HG03175 (cell line): ENCODE data around the gene MYOD1.

Experiments
- ATAC-seq: cut with Tn5 transposase; IDR thresholded peaks from one replicate; pipeline ENCODE4 v1.9.1; 2021; ENCODE audit warnings: mild to moderate bottlenecking, moderate library complexity; ENCODE audit not compliant: unreplicated experiment

MYOD1 gene

DNA sequence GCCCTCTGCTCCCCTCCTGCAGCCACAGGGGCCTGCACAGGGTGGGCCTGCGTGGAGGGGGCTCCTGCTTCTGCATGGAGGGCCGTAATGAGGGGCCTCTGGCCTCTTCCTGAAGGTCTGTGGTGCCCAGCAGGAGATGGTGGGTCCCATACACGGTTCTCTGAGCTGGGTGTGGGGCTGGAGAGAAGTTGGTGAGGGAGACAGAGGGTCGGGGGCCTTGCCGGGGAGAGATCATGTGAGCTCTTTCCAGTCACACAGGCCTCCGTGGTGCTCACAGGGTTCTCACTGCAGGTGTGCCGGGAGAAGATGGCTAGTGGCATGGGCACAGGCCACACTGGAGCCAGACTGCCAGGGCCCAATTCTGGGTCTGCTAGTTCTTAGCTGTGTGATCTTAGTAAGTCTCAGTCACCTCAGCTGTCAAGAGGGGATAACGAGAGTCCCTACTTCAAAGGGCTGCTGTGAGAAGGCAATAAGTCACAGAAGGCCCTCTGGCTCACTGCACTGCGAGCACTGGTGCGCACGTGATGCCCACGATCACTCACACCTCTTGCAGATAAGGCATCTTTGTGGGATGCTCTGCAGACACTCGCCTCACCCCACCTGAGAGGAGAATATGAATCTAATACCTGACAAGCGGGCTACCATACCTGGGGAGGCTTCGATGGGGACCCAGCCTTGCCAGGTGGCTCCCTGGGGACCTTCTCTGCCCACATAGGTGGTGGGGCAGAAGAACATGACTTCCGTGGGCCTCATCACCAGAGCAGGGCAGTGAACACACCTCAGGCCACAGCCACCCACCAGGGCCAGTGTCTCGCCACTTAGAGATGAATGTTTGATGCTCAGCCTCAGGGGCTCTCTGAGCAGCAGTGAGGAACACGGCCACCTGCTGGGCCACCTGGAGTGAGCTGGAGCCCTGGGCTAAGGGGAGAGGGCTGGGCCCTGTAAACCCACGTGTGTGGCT is 29.7 kb downstream of the MYOD1 start:
- ATAC-seq = no peak

DNA sequence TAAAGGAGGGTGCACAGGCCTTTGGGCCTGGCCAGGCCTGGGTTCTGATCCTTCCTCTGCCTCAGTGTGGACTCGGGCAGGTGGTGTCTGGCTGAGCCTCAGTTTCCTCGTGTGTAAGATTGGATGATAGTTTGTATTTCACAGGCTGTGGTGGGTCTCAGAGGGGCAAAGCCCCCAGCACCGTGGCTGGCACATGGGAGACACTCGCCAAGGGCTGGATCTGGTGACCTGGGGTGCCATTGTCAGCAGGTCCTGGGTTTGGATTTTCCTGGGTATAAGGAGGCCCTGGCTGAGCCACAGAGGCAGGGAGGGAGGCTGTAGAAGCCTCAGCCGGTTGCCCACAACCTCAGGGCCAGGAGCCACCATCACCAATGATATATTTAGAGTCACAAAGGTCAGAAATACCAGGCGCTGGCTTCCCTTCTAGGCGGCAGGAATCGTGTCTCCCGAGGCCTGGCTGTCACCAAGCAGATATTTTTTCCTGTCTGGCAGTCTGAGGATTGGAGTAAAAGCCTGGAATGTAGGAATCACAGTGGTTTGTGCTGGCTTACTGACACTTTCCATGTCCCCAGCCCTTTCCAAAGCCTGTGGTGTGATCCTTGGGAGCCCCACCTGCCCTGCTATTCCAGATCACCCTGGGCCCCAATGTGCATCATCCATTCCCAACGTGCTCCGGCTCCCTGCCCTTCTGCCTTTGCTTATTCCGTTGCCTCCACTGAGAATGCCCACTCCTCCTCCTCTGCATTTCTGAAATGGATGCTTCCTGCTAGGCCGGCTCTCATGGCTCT is 30.8 kb downstream of the MYOD1 start:
- no peak for ATAC-seq

DNA sequence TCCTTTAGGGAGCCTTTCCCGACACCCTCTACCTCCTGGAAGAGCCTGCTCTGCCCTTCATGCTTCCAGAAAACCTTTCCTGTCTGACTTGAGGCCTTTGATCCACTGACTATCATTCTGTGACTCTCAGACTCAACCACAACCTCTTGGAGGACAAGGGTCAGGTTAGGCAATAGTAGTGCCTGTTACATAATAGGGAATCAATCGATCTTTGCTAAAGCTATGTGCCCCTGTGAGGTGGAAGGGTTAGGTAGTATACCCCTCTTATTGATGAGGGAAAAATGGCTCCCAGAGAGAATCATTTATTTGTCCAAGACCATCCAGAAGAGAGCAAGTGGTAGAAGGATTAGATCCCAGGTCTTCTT is 31.4 kb downstream of the MYOD1 start:
- ATAC-seq = no peak

DNA sequence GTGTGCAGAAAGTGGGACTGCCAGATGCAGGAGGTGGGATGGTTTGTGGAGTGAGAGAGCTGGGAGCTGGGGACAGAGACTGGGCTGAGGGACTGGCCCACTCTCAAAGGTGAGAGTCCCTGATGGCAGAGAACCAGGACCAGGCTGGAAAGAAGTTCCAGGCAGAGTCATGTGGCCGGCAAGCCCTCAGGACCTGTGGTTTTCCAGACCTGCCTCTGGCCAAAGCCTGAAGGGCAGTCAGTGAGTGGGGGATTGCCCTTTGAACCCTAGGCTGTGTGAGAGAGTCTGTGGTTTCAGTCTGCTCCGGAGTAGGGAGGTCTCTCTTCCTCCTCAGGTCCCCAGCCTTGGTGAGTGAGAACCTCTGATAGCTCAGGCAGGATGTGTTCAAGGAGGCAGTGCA is 32.2 kb downstream of the MYOD1 start:
- ATAC-seq = no peak

DNA sequence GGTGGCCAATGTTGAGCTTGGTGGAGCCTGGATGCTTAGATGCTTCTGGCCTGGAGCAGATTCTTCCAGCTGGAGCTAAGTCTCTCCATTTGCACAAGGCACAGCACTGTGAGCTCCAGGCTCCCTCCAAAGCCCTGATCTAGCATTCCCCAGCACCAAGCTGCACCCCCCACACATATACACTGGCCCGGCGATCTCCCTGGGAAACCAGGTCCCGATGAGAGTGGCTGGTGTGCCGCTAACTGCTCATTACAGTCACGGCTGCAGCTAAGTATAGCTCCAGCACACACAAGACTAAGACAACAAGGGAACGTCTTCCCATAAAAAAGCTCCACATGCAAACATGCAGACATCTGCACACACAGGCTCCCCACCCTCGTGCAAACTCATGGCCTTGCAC is 32.8 kb downstream of the MYOD1 start:
- no peak for ATAC-seq

DNA sequence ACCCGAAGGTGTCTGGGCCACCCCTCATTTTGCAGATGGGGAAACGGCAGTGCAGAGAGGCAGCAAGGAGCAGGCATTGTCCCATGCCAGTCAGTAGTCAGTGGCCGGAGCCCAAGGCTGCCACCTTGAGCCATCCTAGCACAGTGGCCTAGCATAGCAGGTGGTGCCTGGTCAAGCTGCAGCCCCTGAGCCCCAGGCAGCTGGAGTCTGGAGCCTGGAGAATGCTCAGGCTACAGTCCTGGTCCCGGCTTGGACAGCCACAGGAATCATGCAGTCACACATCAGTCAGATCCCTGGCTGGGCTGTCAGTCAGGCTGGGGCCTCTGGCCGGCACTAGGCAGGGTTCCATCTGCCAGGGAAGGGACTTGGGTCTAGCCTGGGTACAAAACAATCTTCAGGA is 33.8 kb downstream of the MYOD1 start:
- ATAC-seq = no peak

DNA sequence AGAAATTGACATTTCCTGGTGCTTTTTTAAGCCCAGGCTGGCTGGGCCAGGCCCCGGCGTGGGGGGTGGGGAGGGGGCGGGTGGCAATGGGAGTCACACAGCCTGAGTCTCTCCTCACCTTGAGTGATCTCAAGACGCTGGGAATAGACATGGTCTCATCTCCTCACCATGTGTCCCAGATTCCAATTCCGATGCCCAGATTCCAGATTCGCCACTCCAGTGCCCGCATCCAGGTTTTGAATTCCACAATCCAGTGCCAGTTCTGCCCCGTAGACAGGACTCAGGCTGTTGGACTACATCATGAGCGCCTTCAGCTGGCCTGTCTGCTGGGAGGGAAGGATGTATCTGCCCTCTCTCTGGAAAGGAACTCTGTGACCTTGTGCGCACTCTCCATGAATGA is 34.3 kb downstream of the MYOD1 start:
- no peak for ATAC-seq

DNA sequence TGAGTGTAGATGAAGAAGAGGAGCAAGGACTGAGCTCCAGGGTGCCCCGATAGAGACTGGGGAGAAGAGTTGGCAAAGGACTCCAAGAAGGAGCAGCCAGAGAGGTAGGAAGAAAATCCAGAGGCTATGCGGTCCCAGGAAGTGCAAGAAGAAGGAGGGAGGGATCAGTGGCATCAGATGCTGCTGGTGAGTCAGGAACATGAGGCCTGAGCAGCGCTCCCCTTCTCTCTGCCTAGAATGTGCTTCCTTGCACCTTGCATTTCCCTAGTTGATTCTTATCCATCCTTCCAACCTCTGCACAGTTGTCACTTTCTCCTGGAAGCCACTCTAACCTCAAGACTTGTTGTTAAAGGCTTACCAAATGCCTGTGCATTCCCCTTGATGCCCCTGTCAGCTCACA is 36.5 kb downstream of the MYOD1 start:
- ATAC-seq = no peak

DNA sequence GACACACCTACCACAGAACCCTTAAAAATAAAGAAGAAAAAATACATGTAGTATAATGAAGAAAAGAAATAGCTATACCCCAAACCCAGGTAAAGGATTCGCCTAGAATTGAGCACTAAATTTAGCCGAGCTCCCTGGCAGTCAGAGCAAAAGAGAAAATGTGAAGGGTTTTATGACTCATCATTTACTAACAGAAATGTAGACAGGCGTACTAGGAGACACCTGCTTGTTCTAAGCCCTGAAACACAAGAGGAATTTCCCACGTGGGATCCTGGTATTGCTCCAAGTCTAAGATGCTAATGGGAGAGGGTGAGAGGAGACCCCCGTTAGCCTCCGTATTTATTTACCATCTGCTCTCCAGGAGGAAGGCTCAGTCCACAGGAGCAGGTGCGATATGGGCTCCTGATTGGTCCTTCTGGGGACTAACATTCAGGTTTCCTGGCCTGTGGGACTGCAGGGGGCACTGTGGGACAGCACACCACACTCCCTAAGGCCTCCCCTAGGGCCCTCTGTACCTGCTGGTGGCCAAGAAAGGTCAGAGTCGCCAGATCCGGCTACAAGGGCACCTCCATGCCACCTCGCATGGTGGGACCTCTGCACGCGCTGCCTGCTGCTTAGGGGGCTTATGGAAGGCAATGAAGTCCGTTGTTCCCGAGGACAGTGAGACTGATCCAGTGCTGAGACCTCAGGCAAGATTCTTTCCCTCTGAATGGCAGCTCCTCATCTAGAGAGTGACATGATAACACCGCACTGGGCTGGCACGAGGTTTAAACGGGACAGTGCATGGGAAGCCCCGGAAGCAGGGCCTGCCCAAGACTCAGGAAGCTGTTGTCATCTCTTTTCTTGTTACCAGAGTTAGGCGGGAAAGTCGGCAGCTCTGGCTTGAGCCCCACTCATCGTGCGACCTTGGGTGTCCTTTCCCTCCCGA is 41.0 kb downstream of the MYOD1 start:
- ATAC-seq = peak; percentile 75

DNA sequence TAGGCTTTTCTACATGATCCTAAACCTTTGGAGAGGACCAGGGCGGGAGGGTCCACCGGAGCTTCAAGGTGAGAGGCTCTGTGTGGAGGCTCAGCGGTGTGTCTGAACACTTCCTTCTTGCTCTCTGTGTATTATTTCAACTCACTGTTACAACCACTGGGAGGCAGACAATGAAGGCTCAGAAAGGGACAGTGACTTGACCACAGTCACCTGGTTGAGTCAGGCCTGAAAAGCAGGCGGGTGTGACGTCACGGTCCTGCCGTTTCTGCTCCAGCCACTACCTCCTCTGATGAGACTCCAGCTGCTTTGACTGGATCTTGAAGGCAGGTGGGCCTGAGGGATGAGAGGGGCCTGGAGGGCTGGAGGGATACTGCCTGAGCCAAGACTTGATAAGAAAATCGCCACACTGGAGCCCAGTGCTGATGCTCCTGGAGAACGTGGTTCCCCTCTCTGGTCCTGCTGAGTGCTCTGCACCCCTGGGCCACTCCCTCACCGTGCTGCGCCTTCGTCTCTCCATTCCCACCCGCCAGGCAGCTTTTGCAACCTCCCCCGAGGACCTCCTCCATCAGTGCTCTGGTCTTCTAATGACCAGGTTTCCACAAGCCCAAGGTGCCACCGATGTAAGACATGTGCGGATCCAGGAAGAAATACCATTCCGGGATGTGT is 43.1 kb downstream of the MYOD1 start:
- ATAC-seq = peak; percentile 60

DNA sequence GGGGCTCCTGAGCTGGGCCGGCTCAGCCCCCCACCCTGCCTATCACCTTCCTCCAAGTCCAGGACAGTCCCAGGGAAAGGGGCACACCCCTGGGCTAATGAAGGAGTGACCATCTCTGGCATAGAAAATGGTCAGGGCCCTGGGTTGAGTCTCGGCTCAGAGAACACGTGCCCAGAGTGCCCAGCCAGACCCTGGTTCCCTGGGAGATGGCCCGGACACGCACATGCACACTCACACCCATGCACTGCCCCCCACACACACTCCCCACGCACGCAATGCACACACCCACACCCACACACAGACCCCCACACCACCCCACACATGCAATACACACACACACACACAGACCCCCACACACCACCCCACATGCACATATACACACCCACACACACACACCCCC is 43.9 kb downstream of the MYOD1 start:
- ATAC-seq = no peak

DNA sequence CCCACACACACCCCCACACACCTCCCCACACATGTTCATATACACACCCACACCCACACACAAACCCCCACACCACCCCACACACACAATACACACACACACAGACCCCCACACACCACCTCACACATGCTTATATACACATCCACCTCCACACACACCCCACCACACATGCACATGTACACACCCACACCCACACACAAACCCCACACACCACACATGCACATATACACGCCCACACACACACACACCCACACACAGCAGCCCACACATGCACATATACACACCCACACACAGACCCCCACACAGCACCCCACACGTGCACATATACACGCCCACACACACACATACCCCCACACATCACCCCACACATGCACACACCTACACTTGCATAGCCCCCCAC is 44.3 kb downstream of the MYOD1 start:
- no peak for ATAC-seq

DNA sequence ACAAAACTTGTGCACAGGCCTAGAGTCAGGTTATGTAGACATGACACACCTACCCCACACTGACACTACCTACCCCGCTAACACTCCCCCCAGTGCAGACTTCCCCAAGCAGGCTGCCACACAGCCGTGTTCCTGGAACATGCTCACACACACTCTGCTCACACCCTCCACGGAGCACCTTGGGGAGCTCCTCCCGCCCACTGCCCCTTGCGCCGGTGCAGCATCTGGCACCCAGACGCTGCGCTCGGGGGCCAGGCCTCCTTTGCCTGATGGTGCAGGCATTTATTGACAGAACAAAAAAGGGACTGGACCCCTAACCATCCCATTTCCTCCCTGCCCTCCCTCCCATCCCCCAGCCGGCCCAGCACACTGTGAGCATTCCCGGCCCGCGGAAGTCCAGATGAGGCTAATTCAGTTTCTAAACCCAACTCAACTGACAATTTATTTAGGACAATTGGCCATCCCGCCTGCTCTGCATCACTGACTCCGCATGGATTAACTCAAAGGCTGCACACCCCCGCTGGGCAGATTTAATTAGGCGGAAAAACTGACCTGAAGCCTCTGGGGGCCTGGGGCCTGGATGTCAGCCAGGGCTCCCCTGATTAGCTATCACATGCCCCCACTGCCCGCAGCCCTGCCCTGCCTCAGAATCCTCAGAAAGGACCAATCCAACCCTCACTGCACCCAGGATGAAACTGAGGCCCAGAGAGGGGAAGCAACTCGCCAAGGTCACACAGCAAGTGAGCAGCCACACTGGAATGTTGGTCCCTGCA is 45.3 kb downstream of the MYOD1 start:
- no peak for ATAC-seq

DNA sequence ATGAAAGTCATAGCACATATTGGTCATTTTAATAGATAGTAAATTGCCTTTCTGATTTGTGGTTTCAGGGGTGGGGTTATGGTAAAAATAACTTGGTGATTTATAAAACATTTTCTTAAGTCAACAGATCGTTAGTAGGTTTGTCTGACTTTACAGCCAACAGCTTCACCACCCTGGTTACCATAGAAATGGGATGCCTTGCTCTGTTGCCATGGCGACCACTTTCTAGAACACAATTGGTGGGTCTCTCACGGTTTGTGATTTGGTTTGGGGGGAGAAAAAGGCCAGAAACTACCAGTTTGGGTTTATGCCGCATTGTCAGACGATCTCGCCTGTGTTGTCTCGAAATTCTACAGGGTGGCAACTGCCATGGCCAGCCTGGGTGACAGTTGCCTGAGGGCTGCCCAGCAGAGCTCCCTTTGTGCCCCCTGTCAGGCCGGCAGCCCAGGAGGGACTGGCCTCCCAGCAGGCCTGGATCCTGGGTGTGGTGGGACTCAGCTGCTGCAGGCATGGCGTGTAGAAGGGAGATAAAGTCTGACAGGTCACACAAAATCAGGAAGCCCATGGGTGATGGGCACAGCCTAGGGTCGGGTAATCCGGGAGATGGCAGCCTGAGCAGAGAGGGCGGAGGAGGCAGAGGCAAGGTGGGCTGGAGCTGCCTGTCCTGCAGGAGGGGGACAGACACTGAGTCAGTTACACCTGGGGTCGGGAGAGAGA is 46.1 kb downstream of the MYOD1 start:
- no peak for ATAC-seq

DNA sequence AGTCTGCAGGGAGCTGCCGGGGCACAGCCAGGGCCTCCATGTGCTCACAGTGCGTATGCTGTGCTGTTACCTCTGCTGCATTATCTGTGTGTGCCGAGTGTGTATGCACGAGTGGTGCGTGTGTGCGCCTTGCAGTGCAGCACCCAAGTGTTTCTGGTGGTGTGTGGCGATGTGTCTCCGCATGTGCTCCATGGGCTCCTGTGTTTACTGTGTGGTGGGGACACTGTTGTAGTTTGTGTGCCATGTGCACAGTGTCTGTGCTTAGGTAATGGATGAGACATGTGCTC is 46.6 kb downstream of the MYOD1 start:
- no peak for ATAC-seq

DNA sequence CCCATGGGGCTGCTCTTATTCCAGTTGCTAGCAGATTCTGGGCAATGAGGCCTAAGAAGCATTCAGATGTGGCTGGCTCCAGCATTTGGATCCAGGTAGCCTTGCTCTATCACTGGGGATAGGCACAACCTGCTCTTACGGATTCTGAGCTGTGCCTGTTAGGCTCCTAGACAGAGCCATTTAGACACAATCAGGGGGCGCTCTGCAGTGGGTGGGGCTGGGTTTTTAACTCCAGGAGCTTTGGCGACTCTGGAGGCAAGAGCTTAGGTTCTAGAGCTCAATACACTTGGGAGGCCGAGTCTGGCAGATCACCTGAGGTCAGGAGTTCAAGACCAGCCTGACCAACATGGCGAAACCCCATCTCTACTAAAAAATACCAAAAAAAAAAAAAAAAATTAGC is 47.2 kb downstream of the MYOD1 start:
- no peak for ATAC-seq

DNA sequence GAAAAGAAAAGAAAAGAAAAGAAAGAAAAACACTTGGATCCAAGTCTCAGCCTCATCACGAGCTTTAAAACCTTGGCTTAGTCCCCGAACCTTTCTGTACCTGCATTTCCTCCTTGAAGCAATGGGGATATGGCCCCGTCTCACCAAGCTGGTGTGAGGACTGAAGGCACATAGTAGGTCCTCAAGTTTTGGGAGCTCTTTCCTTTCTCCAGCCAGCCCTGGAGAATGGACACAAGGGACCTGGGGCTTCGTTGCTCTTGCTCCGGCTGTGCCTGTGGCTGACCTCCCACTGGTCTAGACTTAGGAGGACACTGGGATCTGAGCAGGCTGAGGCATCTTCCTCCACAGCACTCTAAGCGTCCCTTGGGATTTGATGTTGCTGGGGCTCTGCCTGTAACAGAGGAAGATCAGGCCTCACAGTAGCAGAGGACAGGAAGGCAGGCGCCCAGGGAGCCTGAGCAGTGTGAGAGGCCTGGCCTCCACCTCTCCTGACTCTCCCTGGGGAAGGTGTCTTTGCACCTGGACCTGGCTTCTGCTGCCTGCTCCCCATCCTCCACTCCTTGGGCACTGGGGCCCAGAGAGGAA is 48.0 kb downstream of the MYOD1 start:
- no peak for ATAC-seq

DNA sequence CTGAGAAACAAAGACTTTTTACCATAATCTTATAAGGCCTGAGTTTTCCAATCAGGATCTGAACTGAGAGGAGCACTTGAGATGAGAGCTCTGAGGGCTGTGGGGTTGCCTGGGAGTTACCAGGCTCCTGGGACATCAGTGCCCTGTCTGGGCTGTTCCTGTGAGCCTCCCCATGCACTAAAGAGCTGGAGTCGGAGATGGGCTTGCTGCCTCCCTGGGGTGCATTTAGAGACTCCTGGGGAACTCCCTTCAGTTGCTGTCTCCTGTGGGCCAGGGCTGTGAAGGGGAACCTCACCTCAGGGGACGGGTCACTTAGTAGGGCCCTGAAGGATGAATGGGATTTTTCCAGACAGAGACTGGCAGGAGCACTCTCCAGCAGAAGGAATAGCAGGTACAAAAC is 48.5 kb downstream of the MYOD1 start:
- ATAC-seq = no peak

DNA sequence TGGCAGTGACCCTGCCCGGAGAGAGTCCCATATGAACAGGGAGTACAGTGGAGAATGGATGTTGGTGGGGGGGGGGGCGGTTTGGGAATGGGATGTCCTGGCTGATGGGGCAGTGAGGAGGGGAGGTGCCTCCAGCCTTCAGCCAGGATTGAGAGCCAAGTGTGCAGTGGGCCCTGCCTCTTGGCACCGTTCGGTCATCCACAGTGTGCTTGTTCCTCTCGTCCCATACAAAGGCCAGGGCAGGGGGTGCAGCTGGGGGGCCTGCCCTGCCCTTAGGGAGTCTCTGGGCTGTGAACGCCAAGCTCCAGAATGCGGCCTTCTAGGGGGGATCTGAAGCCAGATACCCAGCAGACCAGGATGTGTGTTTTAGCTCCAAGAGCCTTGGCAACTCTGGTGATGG is 49.2 kb downstream of the MYOD1 start:
- ATAC-seq = no peak
